PFSK-1 (cell line): ENCODE results near the gene AQP4.

ENCODE experiments used
- FOXP2 ChIP-seq: optimal IDR thresholded peaks from 2 replicates; pipeline ENCODE3; 2011; ENCODE audit warnings: borderline replicate concordance, control low read depth, inconsistent platforms; ENCODE audit not compliant: insufficient read depth; ENCODE audit errors: extremely low read length, extremely low read depth
- POLR2AphosphoS5 ChIP-seq: IDR thresholded peaks from 2 replicates; pipeline ENCODE4 v1.6.1; 2012; ENCODE audit warnings: low read depth, mild to moderate bottlenecking, control low read depth, low read length, moderate library complexity
- SIN3A ChIP-seq: IDR thresholded peaks from 2 replicates; pipeline ENCODE4 v1.6.1; 2012; ENCODE audit warnings: mild to moderate bottlenecking, low read length, moderate library complexity, borderline replicate concordance; ENCODE audit not compliant: insufficient read depth
- TAF1 ChIP-seq: IDR thresholded peaks from 2 replicates; pipeline ENCODE4 v1.6.1; 2012; ENCODE audit warnings: low read length, control low read depth, borderline replicate concordance; ENCODE audit not compliant: insufficient read depth
- TF ChIP-seq, protein P1 (sequence below), 2 experiments: IDR thresholded peaks; 2 replicates each; pipeline versions ENCODE4 v1.6.1 to v1.8.0; 2011 to 2012; ENCODE audit warnings: low read depth in 2 of 2, low read length in 2 of 2, control low read depth in 1 of 2, inconsistent platforms in 1 of 2, mild to moderate bottlenecking in 1 of 2, moderate library complexity in 1 of 2; ENCODE audit not compliant: insufficient read depth in 1 of 2

The AQP4 gene

DNA sequence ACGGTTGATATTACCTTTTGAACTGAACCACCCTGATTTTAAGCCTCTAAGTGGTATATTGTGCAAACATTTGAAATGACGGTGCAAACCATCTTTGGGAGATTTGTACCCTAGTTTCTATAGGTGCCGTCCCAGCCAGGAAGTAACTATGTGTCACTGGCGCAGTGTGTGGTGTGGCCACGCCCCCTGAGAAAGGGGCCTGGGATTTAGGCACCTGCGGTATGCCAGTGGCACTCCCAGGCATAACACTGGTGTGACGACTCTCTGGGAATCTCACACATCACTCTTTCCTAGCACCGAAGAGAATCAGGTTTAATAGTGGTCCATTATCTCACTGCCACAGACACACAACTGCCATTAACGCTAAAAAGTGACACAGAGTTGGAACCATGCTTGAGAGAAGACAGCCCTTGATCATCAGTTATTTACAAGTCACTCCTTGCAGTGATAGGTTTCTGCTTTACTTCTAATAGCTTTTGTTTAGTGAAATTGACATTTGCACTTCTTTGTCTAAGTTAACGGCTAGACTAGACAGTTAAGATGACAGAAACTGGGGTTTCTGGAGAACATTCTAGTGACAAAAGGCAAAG lies 11.1 kb downstream of the AQP4 start:
- TF ChIP-seq, protein P1, sequence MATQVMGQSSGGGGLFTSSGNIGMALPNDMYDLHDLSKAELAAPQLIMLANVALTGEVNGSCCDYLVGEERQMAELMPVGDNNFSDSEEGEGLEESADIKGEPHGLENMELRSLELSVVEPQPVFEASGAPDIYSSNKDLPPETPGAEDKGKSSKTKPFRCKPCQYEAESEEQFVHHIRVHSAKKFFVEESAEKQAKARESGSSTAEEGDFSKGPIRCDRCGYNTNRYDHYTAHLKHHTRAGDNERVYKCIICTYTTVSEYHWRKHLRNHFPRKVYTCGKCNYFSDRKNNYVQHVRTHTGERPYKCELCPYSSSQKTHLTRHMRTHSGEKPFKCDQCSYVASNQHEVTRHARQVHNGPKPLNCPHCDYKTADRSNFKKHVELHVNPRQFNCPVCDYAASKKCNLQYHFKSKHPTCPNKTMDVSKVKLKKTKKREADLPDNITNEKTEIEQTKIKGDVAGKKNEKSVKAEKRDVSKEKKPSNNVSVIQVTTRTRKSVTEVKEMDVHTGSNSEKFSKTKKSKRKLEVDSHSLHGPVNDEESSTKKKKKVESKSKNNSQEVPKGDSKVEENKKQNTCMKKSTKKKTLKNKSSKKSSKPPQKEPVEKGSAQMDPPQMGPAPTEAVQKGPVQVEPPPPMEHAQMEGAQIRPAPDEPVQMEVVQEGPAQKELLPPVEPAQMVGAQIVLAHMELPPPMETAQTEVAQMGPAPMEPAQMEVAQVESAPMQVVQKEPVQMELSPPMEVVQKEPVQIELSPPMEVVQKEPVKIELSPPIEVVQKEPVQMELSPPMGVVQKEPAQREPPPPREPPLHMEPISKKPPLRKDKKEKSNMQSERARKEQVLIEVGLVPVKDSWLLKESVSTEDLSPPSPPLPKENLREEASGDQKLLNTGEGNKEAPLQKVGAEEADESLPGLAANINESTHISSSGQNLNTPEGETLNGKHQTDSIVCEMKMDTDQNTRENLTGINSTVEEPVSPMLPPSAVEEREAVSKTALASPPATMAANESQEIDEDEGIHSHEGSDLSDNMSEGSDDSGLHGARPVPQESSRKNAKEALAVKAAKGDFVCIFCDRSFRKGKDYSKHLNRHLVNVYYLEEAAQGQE (IDR thresholded peaks at IDR 0.05; ENCODE audit: insufficient read depth in 1 of 2, low read depth in 2 of 2, low read length in 2 of 2), result no peak
- TF ChIP-seq SIN3A (no peak), TAF1 (no peak), POLR2AphosphoS5 (no peak), FOXP2 (no peak)

DNA sequence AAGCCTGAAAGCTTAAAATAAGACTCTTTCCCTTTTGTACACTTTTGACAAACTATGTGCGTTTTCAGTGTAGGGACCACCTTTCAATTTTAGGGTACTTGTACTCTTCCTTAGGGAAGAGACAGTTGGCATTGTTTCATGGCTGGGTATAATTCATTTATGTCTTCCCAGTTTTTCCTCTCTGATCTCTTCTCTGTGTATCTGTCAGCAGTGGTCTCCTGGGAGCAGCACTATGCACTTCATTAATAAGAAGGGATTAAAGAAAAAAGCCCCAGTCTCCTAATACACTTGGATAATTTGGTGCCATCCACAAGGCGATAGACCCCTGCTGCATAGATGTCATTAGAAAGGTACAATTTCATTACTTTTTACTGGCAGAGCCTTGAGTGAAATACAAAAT lies 12.1 kb downstream of the AQP4 start:
- TF ChIP-seq SIN3A (no peak), POLR2AphosphoS5 (no peak), FOXP2 (no peak), TAF1 (no peak)

GRCh38 chr18:26843760-26844159 lies 21.7 kb downstream of the AQP4 start:
- TF ChIP-seq, protein P1 (IDR thresholded peaks at IDR 0.05; ENCODE audit: insufficient read depth in 1 of 2, low read depth in 2 of 2, low read length in 2 of 2), result no peak
- TF ChIP-seq FOXP2 (no peak), TAF1 (no peak), POLR2AphosphoS5 (no peak), SIN3A (no peak)

GRCh38 chr18:26840965-26841364 lies 24.5 kb downstream of the AQP4 start:
- TF ChIP-seq SIN3A (no peak), POLR2AphosphoS5 (no peak)
- TF ChIP-seq, protein P1 (IDR thresholded peaks at IDR 0.05; ENCODE audit: insufficient read depth in 1 of 2, low read depth in 2 of 2, low read length in 2 of 2), result no peak

DNA sequence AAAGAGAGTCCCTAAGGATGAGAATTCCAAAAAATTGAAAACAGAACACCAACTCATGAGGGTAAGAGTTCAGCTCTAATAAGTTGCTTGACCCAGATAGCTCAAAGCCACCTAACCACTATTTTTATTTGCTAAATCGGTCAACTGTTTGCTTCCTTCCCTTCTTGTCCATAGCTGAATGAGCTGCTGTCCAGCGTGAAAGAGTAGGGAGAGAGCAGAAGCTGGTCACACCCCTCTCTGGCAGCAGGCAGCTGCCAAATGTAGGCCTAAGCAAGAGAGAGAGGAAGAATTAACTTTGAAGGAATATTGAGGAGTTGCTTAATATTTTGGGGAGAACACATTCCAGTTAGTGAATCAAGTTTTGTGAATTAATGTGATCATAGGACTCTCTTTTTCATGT lies 25.9 kb downstream of the AQP4 start:
- TF ChIP-seq, protein P1 (IDR thresholded peaks at IDR 0.05; ENCODE audit: insufficient read depth in 1 of 2, low read depth in 2 of 2, low read length in 2 of 2), result peak in 1 of 2 experiments; percentile 75; a peak in 2 of 4 replicates
- TF ChIP-seq TAF1, result no peak

GRCh38 chr18:26832302-26832701 lies 33.2 kb downstream of the AQP4 start:
- TF ChIP-seq SIN3A (no peak), FOXP2 (no peak), TAF1 (no peak), POLR2AphosphoS5 (no peak)
- TF ChIP-seq, protein P1 (IDR thresholded peaks at IDR 0.05; ENCODE audit: insufficient read depth in 1 of 2, low read depth in 2 of 2, low read length in 2 of 2), result no peak
